Kidney epithelial cell (primary cell): ENCODE measurements around the gene VHLL. TPM values are rescaled to one million over a fixed set of nuclear protein-coding genes. Genes with fewer than 3 reads are reported as not detected.

Source experiments
- DNase-seq: peaks from one replicate; pipeline ENCODE4 v3.0.0-alpha.2; 2010; ENCODE audit warnings: low read depth
- H3K27me3 ChIP-seq: 2 replicates; pipeline ENCODE4 v1.6.0; 2011; ENCODE audit warnings: low read length; ENCODE audit not compliant: control insufficient read depth, insufficient read depth
- H3K36me3 ChIP-seq: 2 replicates; pipeline ENCODE4 v1.5.1; 2011; ENCODE audit warnings: low read length; ENCODE audit not compliant: control insufficient read depth, insufficient read depth
- H3K4me3 ChIP-seq: 2 replicates; pipeline ENCODE4 v1.5.1; 2011; ENCODE audit warnings: low read depth, mild to moderate bottlenecking, control low read depth, low read length
- CTCF ChIP-seq: IDR thresholded peaks from 2 replicates; pipeline ENCODE4 v1.5.1; 2011; ENCODE audit warnings: mild to moderate bottlenecking, moderate library complexity, low read length, control low read depth, inconsistent platforms; ENCODE audit not compliant: insufficient read depth, poor library complexity, severe bottlenecking
- total RNA-seq: library from RNA; depleted of rRNA; stranded (reverse); fragments of >200 nt; gene quantifications from 2 replicates; pipeline ENCODE4 v1.2.3, GENCODE V29; 2015

Gene VHLL
- total RNA-seq, 1 donor from 2014 or later, result not detected

GRCh38 chr1:156319664-156320063 is 20.6 kb upstream of the VHLL start:
- TF ChIP-seq CTCF, result peak; percentile 53
- peaks cover 2% of the 10 kb centered on the region for H3K36me3 ChIP-seq
- no peak for DNase-seq
- H3K27me3 ChIP-seq, result no peaks in the 10 kb centered on the region
- H3K4me3 ChIP-seq, result no peak overlapping the region

GRCh38 chr1:156316909-156317308 is 17.8 kb upstream of the VHLL start:
- DNase-seq, result no peak
- no peaks in the 10 kb centered on the region for H3K27me3 ChIP-seq
- TF ChIP-seq CTCF, result no peak
- no peak overlapping the region for H3K4me3 ChIP-seq
- H3K36me3 ChIP-seq, result peaks cover 3% of the 10 kb centered on the region

- DNase-seq, result no peak
- Histone ChIP-seq H3K27me3 (no peaks in the 10 kb centered on the region), H3K4me3 (no peak overlapping the region), H3K36me3 (peaks cover 6% of the 10 kb centered on the region)
- no peak for TF ChIP-seq CTCF
Measured at GRCh38 chr1:156310962-156311361, 11.9 kb upstream of the VHLL start.

DNA sequence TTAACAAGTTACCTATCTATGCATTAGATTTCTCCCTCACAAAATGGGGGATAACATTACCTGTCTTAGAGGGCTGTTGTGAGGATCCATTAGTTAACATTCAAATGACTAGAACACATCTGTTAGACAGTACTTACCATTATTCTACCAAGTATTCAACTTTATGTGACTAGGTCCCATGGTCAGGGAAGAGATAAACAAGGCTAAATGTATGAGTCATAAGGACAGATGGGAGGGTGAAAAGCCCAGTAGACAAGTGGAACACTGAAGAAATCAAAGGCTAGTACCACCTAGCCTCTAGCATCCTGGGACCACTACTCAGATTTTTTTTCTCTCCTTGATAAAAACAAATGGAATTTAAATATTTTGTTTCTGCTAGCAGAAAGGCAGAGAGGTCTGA is 9.0 kb upstream of the VHLL start:
- Histone ChIP-seq H3K27me3 (no peaks in the 10 kb centered on the region), H3K36me3 (peaks cover 5% of the 10 kb centered on the region), H3K4me3 (no peak overlapping the region)
- no peak for TF ChIP-seq CTCF
- DNase-seq, result no peak

GRCh38 chr1:156305215-156305614 is 6.1 kb upstream of the VHLL start:
- H3K4me3 ChIP-seq, result no peak overlapping the region

GRCh38 chr1:156303241-156303640 is 4.1 kb upstream of the VHLL start:
- no peak for TF ChIP-seq CTCF
- DNase-seq, result no peak
- Histone ChIP-seq H3K36me3 (peaks cover 2% of the 10 kb centered on the region), H3K27me3 (no peaks in the 10 kb centered on the region), H3K4me3 (no peak overlapping the region)

More at GRCh38 chr1:156305215-156305614, 6.1 kb upstream of the VHLL start:
- H3K27me3 ChIP-seq, result no peaks in the 10 kb centered on the region
- peaks cover 3% of the 10 kb centered on the region for H3K36me3 ChIP-seq
- no peak for TF ChIP-seq CTCF
- DNase-seq, result no peak
